Cardiac fibroblast (primary cell): ENCODE measurements around the gene JRKL.
"Not testable (repeated sequence)": the region's sequence is repeated elsewhere in the genome, so short reads cannot be mapped to it uniquely, and the experiment has no call there.

Source experiments
- DNase-seq, 2 donors: peaks; one replicate each; pipeline versions ENCODE4 v3.0.0 to v3.0.0-alpha.2; 2010; ENCODE audit warnings: low read depth in 2 of 2
- H3K4me3 ChIP-seq, 2 donors: replicated peaks in 1 of 2; 1 replicate in 1 of 2; 2 replicates in 1 of 2; pipeline ENCODE4 v1.5.1; 2011; ENCODE audit warnings: low read depth in 2 of 2, low read length in 2 of 2, mild to moderate bottlenecking in 2 of 2, moderate library complexity in 1 of 2
- TF ChIP-seq, protein P1 (sequence below): IDR thresholded peaks from one replicate; pipeline ENCODE4 v1.5.1; 2011; ENCODE audit warnings: low read depth, mild to moderate bottlenecking, low read length, inconsistent platforms

JRKL gene

DNA sequence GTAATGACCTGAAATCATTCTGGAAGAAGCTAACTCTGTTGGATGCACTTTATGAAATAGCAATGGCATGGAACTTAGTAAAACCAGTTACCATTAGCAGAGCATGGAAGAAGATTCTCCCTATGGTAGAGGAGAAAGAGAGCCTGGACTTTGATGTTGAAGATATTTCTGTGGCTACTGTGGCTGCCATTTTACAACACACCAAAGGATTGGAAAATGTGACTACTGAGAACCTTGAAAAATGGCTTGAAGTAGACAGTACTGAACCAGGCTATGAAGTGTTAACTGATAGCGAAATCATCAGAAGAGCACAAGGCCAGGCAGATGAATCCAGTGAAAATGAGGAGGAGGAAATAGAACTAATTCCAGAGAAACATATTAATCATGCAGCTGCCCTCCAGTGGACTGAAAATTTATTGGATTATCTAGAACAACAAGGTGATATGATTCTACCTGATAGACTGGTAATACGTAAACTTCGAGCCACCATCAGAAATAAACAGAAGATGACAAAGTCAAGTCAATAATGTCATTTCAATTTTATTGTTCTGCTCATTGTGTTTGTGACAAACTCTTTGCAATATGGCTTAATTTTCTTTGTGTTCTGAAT lies 2.0 kb downstream of the JRKL start:
- DNase-seq = peak in 1 of 2 donors; percentile 15
- TF ChIP-seq, protein P1, sequence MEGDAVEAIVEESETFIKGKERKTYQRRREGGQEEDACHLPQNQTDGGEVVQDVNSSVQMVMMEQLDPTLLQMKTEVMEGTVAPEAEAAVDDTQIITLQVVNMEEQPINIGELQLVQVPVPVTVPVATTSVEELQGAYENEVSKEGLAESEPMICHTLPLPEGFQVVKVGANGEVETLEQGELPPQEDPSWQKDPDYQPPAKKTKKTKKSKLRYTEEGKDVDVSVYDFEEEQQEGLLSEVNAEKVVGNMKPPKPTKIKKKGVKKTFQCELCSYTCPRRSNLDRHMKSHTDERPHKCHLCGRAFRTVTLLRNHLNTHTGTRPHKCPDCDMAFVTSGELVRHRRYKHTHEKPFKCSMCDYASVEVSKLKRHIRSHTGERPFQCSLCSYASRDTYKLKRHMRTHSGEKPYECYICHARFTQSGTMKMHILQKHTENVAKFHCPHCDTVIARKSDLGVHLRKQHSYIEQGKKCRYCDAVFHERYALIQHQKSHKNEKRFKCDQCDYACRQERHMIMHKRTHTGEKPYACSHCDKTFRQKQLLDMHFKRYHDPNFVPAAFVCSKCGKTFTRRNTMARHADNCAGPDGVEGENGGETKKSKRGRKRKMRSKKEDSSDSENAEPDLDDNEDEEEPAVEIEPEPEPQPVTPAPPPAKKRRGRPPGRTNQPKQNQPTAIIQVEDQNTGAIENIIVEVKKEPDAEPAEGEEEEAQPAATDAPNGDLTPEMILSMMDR = peak; percentile 6
- H3K4me3 ChIP-seq = no peak overlapping the region

DNA sequence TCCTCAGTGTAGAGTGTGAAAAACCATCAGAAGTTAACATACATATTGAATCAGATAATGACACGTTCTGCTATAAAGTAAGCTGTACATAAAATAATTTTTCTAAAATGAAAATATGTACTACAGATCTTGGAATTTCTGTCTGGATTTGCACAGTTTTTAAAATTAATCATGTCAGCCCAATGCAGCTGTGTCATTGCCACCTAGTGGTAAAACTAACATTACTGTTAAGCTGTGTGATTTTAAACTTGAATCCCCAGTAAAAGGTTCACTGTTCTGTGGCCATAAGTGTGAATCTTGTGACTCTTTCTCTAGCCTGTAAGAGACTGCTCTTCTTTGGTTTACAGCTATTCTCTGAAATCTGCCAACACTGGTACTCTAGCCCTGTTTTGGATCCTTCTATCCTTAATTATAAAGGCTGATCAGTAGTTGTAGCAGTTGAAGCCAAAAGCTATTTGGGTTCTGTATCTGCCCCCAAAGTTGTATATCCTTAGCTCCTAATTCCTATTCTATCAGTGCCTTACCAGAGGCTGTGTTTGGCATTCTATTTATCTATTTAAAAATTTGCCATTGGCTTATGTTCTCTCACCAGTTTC lies 4.0 kb downstream of the JRKL start:
- TF ChIP-seq, protein P1 = peak; percentile 65
- H3K4me3 ChIP-seq = no peak overlapping the region
- peak; percentile 70 to 72 for DNase-seq

DNA sequence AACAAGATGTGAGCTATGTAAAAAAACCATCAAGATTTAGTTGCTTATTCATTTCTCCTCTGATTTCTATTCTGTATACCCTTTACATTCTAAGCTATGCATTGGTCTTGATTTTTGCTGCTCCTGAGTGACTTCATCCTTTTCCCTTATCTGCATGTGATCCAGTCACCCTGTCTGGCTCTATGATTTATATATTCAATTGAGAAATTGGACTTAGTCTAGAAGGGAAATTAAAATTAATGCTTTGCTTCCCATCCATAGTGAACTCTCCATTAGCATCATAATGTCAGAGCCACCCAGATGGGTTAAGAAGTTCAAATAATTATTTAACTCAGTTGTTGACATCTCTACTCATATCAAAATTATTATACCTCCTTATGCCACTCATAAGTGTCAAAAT lies 5.0 kb downstream of the JRKL start:
- TF ChIP-seq, protein P1 = no peak
- DNase-seq = no peak
- H3K4me3 ChIP-seq = no peak overlapping the region

DNA sequence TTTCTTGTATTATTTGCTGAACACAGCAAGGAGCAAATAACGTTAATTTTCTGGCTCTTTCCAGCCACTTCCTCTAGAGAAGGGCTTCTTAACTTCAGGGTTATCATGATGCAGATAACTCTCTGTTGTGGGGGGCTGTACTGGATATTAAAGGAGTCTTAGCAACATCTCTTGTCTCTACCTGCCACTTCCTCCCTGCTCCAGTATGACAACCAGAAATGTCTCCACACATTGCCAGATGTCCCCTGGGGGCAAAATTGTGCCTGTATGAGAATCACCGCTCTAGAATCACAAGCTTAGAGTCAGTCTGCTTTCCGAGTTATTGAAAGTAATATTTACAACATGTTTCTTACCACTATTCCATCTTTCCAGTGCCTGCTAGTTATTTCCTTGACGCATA lies 6.8 kb downstream of the JRKL start:
- no peak for DNase-seq
- TF ChIP-seq, protein P1 = no peak
- no peak overlapping the region for H3K4me3 ChIP-seq

DNA sequence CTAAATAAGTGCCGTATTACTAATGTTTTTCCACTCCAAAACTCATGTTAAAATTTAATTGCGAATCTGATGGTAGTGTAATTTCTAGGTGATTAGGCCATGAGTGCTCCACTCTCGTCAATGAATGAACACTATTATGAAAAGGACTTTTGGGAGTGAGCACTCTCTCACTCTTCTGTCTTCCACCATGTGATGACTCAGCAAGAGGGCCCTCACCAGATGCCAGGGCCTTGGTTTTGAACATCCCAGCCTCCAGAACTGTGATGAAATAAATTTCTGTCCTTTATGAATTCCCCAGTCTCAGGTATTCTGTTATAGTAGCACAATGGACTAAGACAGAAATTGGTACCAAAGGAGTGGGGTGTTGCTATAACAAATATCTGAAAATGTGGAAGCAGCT lies 8.1 kb downstream of the JRKL start:
- TF ChIP-seq, protein P1 = no peak
- no peak for DNase-seq
- H3K4me3 ChIP-seq = no peak overlapping the region

DNA sequence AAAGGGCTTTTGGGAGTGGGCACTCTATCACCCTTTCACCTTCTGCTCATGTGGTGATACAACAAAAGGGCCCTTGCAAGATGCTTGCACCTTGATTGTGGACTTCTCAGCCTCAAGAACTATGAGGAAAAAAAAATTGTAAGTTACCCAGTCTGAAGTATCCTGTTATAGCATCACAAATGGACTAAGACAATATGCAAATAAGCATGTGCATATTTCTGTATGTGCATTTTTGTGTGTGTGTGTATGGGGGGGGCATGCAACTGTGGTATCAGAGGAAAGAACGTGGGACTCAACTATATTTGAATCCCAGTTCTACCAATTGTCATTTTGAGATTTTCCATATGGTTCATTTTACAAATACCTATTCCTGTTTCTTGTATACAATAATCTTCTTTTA lies 10.9 kb downstream of the JRKL start:
- TF ChIP-seq, protein P1 = no peak
- DNase-seq = no peak
- H3K4me3 ChIP-seq = no peak overlapping the region

DNA sequence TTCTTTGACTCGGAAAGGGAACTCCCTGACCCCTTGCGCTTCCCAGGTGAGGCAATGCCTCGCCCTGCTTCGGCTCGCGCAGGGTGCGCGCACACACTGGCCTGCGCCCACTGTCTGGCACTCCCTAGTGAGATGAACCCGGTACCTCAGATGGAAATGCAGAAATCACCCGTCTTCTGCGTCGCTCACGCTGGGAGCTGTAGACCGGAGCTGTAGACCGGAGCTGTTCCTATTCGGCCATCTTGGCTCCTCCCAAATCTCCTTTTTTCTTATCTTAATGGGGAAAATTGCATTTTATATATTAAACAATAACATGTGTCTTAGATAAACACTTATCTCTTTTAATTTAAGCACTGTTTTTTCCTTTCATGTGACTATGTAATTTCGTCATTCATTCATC lies 21.6 kb downstream of the JRKL start:
- H3K4me3 ChIP-seq, DNase-seq: not testable (repeated sequence)
